Activated naive CD8-positive, alpha-beta T cell treated with anti-CD3 and anti-CD28 coated beads, Interleukin-2, amount 50 U/mL, for 24 hours (primary cell): Measurements from ENCODE around the gene PAPPA2.

ENCODE experiments used
- ATAC-seq: fragments of 150-1000 bp; cut with Tn5 transposase; one replicate; pipeline ENCODE4 v1.10.0; 2021
- DNase-seq: peaks from one replicate; pipeline ENCODE4 v3.0.0; 2021
- H3K27ac Mint-ChIP-seq: one replicate; pipeline ENCODE4 v1.8.0; 2021; ENCODE audit warnings: mild to moderate bottlenecking, mixed read lengths
- H3K27me3 Mint-ChIP-seq: one replicate; pipeline ENCODE4 v1.8.0; 2021; ENCODE audit warnings: mixed read lengths
- H3K36me3 Mint-ChIP-seq: one replicate; pipeline ENCODE4 v1.8.0; 2021; ENCODE audit warnings: low read depth, mixed read lengths
- H3K4me1 Mint-ChIP-seq: one replicate; pipeline ENCODE4 v1.8.0; 2021; ENCODE audit warnings: mixed read lengths
- H3K4me3 Mint-ChIP-seq: one replicate; pipeline ENCODE4 v1.8.0; 2021; ENCODE audit warnings: mild to moderate bottlenecking, moderate library complexity, mixed read lengths
- H3K9me3 Mint-ChIP-seq: one replicate; pipeline ENCODE4 v1.8.0; 2021; ENCODE audit warnings: mixed read lengths

PAPPA2 gene

GRCh38 chr1:176785056-176785455, 322.1 kb downstream of the PAPPA2 start:
- ATAC-seq (no peak), DNase-seq (no peak)
- Mint-ChIP-seq H3K36me3 (no peaks in the 10 kb centered on the region), H3K4me3 (no peak overlapping the region), H3K9me3 (peaks cover 4% of the 10 kb centered on the region), H3K27ac (no peak overlapping the region), H3K27me3 (peaks cover 2% of the 10 kb centered on the region), H3K4me1 (no peaks in the 10 kb centered on the region)

GRCh38 chr1:176785791-176786190, 322.8 kb downstream of the PAPPA2 start:
- ATAC-seq (no peak), DNase-seq (no peak)
- H3K36me3 Mint-ChIP-seq: no peaks in the 10 kb centered on the region
- H3K27ac Mint-ChIP-seq: no peak overlapping the region
- H3K9me3 Mint-ChIP-seq: peaks cover 4% of the 10 kb centered on the region
- H3K4me3 Mint-ChIP-seq: no peak overlapping the region
- H3K27me3 Mint-ChIP-seq: peaks cover 2% of the 10 kb centered on the region
- H3K4me1 Mint-ChIP-seq: no peaks in the 10 kb centered on the region

DNA sequence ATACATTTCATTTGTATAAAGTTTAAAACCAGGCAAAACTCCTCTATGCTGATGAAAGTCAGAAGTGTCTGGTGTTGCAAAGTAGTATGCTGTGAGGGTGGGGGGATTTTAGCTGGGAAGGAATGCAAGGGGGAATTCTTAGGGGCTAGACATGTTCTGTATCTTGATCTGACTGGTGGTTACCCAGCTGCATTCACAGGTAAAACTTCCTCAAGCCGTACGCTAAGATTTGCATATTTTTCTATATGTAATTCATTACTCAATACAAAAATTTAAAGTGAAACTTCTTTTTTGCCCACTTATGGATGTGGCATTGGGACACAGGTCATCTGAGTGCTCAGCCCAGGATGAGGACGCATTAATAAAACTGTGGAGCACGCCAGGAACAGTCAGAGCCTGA, 323.3 kb downstream of the PAPPA2 start:
- Mint-ChIP-seq H3K27me3 (peaks cover 2% of the 10 kb centered on the region), H3K27ac (no peak overlapping the region), H3K9me3 (peaks cover 4% of the 10 kb centered on the region), H3K36me3 (no peaks in the 10 kb centered on the region), H3K4me1 (no peaks in the 10 kb centered on the region), H3K4me3 (no peak overlapping the region)
- DNase-seq: no peak
- ATAC-seq: no peak

DNA sequence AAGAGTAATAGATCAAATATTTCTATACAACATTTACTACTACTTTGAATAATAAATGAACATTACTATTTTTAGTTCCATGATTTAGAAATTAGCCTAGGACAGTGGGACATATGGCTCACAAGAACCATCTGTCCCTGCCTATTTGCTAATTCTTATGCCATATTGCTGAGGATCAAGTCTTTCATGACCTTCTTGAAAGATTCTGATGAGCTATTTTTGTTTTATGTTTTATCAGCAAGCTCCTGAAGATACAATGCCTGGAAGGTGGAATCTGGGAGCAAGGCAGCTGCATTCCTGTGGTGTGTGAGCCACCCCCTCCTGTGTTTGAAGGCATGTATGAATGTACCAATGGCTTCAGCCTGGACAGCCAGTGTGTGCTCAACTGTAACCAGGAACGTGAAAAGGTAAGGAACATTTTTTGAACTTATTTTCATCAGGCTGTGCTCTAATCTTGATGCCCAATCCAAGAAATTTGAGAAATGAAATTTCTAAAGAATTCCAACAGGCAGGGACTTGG, 326.7 kb downstream of the PAPPA2 start:
- no peak overlapping the region for H3K4me3 Mint-ChIP-seq
- no peaks in the 10 kb centered on the region for H3K36me3 Mint-ChIP-seq
- H3K9me3 Mint-ChIP-seq: peaks cover 8% of the 10 kb centered on the region
- no peaks in the 10 kb centered on the region for H3K27me3 Mint-ChIP-seq
- H3K27ac Mint-ChIP-seq: no peak overlapping the region
- H3K4me1 Mint-ChIP-seq: no peaks in the 10 kb centered on the region
- no peak for DNase-seq
- ATAC-seq: no peak

GRCh38 chr1:176790786-176791185, 327.8 kb downstream of the PAPPA2 start:
- no peak overlapping the region for H3K27ac Mint-ChIP-seq
- no peaks in the 10 kb centered on the region for H3K4me1 Mint-ChIP-seq
- DNase-seq: no peak
- H3K4me3 Mint-ChIP-seq: no peak overlapping the region
- H3K27me3 Mint-ChIP-seq: no peaks in the 10 kb centered on the region
- no peak for ATAC-seq
- H3K36me3 Mint-ChIP-seq: no peaks in the 10 kb centered on the region
- H3K9me3 Mint-ChIP-seq: peaks cover 8% of the 10 kb centered on the region

DNA sequence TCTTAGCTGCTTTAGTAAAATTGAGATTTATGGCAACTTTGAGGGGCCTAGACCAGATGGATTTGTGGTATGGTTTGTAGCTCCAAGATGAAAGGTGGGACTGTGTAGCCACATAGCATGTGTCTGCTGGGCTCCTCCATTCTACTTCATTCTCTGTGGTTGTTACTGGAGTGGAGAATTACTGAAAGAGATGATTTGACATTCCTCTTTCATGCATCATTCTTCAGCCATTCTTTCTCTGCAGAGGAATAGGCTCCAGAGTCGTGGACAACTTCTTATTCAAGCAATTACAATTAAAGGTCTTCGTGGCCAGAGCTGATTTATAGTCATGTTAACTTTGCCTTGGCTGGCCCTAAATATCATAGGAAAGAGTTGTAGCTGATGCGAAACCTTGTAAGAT, 328.9 kb downstream of the PAPPA2 start:
- H3K4me1 Mint-ChIP-seq: no peaks in the 10 kb centered on the region
- DNase-seq (no peak), ATAC-seq (no peak)
- no peak overlapping the region for H3K27ac Mint-ChIP-seq
- H3K4me3 Mint-ChIP-seq: no peak overlapping the region
- H3K9me3 Mint-ChIP-seq: peaks cover 8% of the 10 kb centered on the region
- no peaks in the 10 kb centered on the region for H3K36me3 Mint-ChIP-seq
- H3K27me3 Mint-ChIP-seq: no peaks in the 10 kb centered on the region

DNA sequence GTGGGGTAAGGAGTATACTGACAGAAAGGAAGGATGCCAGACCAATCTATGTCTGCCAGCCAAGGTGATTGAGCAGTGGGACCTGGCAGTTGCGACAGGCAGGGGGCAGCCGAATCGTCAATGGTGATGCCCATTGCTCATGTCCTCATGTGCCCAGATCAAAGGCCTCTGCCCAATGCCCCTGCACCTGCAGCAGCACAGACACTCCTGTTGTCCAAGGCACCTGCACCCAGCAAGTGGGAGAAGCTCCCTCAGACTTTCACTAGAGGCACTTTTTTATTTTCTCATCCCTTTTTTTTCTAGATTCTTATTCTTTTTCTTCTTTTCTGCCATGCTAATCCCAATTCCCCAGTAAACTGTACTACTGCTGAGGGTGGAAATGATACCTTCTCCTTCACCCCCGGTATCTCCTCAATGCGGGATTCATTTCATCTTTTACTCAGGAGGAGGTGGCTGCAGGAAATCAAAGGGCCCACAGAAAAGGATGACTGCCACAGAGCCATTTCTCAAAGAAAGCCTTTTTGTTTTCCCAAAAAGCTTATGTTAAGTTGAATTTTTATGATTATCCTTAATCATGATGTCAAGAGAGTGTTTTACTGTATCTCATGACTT, 332.0 kb downstream of the PAPPA2 start:
- no peaks in the 10 kb centered on the region for H3K36me3 Mint-ChIP-seq

GRCh38 chr1:176795929-176796328, 333.0 kb downstream of the PAPPA2 start:
- Mint-ChIP-seq H3K27ac (no peak overlapping the region), H3K4me3 (no peak overlapping the region), H3K4me1 (no peaks in the 10 kb centered on the region), H3K36me3 (no peaks in the 10 kb centered on the region), H3K27me3 (peaks cover 1% of the 10 kb centered on the region), H3K9me3 (peaks cover 4% of the 10 kb centered on the region)
- ATAC-seq: no peak
- DNase-seq: no peak

More for the DNA sequence above, 332.0 kb downstream of the PAPPA2 start:
- DNase-seq (no peak), ATAC-seq (no peak)
- no peak overlapping the region for H3K4me3 Mint-ChIP-seq
- H3K4me1 Mint-ChIP-seq: no peaks in the 10 kb centered on the region
- peaks cover 1% of the 10 kb centered on the region for H3K27me3 Mint-ChIP-seq
- no peak overlapping the region for H3K27ac Mint-ChIP-seq
- H3K9me3 Mint-ChIP-seq: peaks cover 4% of the 10 kb centered on the region

GRCh38 chr1:176796583-176796982, 333.6 kb downstream of the PAPPA2 start:
- no peak overlapping the region for H3K4me3 Mint-ChIP-seq
- H3K27me3 Mint-ChIP-seq: peaks cover 1% of the 10 kb centered on the region
- ATAC-seq (no peak), DNase-seq (no peak)
- H3K9me3 Mint-ChIP-seq: peaks cover 4% of the 10 kb centered on the region
- no peaks in the 10 kb centered on the region for H3K36me3 Mint-ChIP-seq
- no peak overlapping the region for H3K27ac Mint-ChIP-seq
- H3K4me1 Mint-ChIP-seq: no peaks in the 10 kb centered on the region

GRCh38 chr1:176799327-176799726, 336.4 kb downstream of the PAPPA2 start:
- ATAC-seq: no peak
- Mint-ChIP-seq H3K36me3 (no peaks in the 10 kb centered on the region), H3K4me1 (no peaks in the 10 kb centered on the region), H3K27me3 (peaks cover 1% of the 10 kb centered on the region), H3K4me3 (no peak overlapping the region), H3K9me3 (peaks cover 2% of the 10 kb centered on the region), H3K27ac (no peak overlapping the region)
- DNase-seq: no peak

GRCh38 chr1:176800978-176801513, 338.1 kb downstream of the PAPPA2 start:
- Mint-ChIP-seq H3K36me3 (no peaks in the 10 kb centered on the region), H3K4me1 (no peaks in the 10 kb centered on the region), H3K27ac (no peak overlapping the region), H3K27me3 (peaks cover 1% of the 10 kb centered on the region), H3K9me3 (no peaks in the 10 kb centered on the region), H3K4me3 (no peak overlapping the region)
- ATAC-seq: no peak
- DNase-seq: no peak

- no peaks in the 10 kb centered on the region for H3K36me3 Mint-ChIP-seq
- H3K27me3 Mint-ChIP-seq: peaks cover 1% of the 10 kb centered on the region
- ATAC-seq (no peak), DNase-seq (no peak)
- no peaks in the 10 kb centered on the region for H3K9me3 Mint-ChIP-seq
- H3K27ac Mint-ChIP-seq: no peak overlapping the region
- H3K4me1 Mint-ChIP-seq: no peaks in the 10 kb centered on the region
- H3K4me3 Mint-ChIP-seq: no peak overlapping the region
These were observed 338.6 kb downstream of the PAPPA2 start for GRCh38 chr1:176801514-176802020.

DNA sequence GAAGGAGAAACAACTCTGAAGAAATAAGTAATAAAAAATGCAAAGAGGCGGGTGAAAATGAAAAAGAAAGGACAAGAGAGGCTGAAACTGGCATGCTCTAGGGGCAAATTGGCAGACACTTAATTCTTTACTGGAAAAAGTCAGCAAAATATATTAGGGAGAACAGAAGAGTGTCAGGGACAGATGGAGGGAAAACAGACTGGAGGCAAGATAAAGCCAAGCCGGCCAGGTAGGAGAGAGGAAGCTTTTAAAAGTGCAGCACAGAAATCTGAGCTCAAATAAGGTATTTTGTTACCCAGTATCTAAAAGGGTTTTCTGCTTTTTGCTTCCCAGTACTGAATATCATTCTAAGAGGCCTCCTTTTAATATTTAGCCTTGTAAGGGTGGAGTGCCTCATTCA, 339.3 kb downstream of the PAPPA2 start:
- Mint-ChIP-seq H3K4me3 (no peak overlapping the region), H3K27ac (no peak overlapping the region), H3K27me3 (peaks cover 1% of the 10 kb centered on the region), H3K36me3 (no peaks in the 10 kb centered on the region), H3K4me1 (no peaks in the 10 kb centered on the region), H3K9me3 (no peaks in the 10 kb centered on the region)
- no peak for ATAC-seq
- no peak for DNase-seq

DNA sequence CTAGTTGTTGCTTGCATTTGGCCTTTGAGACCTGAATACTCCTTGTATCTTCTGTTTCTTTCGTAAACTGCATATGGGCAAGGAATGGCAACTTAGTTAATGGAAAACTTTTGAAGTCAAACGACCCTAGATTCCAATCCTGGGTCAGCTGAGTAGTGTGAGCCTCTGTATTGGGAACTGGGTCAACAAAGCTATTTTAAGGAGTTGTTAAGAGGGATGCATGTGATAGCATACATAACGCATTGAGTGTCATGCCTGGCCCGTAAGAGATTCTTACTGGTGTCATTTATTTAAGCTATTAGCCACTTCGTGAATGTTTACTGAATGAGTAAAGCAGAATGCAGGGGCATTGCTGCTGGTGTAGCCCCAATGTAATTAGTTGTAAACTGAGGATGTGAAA, 340.1 kb downstream of the PAPPA2 start:
- DNase-seq (no peak), ATAC-seq (no peak)
- no peak overlapping the region for H3K4me3 Mint-ChIP-seq
- H3K4me1 Mint-ChIP-seq: no peaks in the 10 kb centered on the region
- no peaks in the 10 kb centered on the region for H3K36me3 Mint-ChIP-seq
- no peaks in the 10 kb centered on the region for H3K27me3 Mint-ChIP-seq
- no peak overlapping the region for H3K27ac Mint-ChIP-seq
- no peaks in the 10 kb centered on the region for H3K9me3 Mint-ChIP-seq

DNA sequence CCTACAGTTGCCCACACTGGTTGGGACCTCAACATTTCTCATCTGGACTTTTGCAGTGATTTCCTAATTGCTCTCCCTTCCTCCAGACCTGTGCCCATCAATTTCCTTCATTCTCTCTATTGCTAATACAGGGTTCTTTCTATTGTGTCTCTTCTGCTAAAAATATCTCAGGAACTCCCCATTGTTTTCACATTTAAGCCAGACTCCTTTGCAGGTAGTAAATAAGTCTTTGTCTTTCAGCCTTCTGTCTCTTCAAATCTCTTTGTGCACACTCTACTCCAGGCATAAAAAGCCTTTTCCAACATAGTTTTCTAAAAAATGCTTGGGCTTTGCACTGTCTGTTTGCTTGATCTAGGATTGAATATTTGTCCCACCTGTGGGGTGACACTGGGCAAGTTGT, 340.6 kb downstream of the PAPPA2 start:
- ATAC-seq (no peak), DNase-seq (no peak)
- Mint-ChIP-seq H3K4me3 (no peak overlapping the region), H3K4me1 (no peaks in the 10 kb centered on the region), H3K27me3 (no peaks in the 10 kb centered on the region), H3K9me3 (no peaks in the 10 kb centered on the region), H3K27ac (no peak overlapping the region), H3K36me3 (no peaks in the 10 kb centered on the region)
